ENCODE measurements around the gene EMX2.
"Not testable (repeated sequence)": the region's sequence is repeated elsewhere in the genome, so short reads cannot be mapped to it uniquely, and the experiment has no call there.

The EMX2 gene

GRCh38 chr10:117542706-117543224 is at the start of gene EMX2:
TSS of gene EMX2 (plus strand) at chr10:117542746. CDS start at chr10:117543268, 522 bp downstream.
- DNase-seq: no peak

GRCh38 chr10:117496031-117496430 is 46.5 kb upstream of the EMX2 start:
- DNase-seq: no peak

DNA sequence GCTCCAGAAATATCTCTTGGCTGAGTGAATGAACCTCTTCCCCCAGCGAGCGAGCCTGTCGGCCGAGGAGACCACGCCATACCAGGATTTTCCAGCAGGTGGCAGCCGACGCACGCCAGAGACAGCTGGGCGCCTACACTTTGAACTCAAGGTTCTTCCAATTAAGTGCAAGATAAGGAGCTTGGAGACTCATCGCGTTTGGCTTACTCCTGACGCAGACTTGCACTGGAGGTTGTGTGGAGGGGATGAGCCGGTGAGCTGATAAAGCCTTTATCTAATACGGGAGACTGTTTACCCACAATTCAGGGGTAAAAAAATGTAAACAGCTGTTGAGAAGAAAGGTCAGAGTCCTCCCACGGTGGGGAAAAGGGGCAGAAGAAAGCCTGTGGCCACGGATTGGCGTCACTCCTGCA is 45.9 kb upstream of the EMX2 start:
- peak; percentile 78 for DNase-seq

DNA sequence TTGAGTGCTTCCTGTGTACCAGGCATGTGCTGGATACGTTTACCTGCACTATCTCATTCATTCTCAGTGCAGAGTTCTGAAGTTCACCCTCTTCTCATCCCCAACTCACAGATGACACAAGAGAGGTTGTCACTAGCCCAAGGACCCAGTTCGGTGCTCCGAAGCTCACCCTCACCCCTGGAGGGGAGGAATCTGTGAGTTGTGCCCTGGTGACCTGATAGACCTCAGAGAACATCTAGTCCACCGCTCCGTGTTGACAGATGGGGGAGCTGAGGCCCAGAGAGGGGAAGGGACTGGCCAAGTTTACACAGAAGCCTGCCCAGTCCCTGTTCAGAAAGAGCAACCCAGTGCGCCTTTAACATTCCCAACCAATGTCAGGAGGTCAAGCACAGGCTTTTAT is 44.8 kb upstream of the EMX2 start:
- no peak for DNase-seq

GRCh38 chr10:117499248-117500105 is 43.1 kb upstream of the EMX2 start:
- no peak for DNase-seq

DNA sequence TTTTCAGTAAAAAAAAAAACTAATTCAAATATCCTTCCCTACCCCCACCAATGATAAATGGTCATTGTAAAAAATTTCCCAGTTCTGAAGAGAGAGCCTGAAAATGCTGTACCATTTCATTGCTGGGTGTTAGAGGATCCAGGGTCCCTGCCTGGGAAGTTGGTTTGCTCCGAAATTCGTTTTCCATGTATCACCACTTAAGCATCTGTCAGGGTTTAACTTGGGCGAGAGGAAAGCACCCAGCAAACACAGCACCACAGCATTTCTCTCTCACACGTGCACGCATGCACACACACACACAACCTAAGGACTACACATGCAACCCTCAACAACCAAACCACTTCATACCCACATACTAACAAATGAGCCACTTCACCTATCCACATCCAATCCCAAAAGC is 42.1 kb upstream of the EMX2 start:
- DNase-seq: no peak

DNA sequence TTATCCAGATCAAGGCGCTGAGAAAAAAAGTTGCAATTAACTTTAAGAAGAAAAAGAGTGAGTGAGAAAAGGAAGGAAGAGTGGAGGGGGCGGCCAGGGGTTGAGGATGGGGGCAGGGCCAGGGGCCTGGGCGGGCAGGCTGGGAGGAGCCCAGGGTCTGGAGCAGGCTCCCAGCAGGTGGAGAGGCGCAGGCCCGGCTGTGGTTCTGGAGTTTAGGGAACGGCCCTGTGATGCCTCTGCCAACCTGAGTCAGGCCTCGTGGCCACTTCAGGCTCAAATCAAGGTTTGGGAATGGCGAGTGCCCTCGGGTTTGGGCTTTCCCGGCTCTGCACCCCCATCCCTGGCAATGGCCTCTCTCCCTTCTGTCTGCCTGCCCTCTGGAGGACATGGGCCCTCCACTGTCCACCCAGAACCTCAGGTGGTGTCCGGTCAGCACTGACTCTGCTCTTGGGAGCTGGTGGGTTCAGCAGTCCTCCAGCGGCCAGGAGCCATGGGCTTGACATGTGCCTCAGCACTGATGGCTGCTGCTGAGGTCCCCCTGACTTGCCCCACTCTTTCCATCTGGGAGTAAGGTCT is 41.0 kb upstream of the EMX2 start:
- DNase-seq: no peak

DNA sequence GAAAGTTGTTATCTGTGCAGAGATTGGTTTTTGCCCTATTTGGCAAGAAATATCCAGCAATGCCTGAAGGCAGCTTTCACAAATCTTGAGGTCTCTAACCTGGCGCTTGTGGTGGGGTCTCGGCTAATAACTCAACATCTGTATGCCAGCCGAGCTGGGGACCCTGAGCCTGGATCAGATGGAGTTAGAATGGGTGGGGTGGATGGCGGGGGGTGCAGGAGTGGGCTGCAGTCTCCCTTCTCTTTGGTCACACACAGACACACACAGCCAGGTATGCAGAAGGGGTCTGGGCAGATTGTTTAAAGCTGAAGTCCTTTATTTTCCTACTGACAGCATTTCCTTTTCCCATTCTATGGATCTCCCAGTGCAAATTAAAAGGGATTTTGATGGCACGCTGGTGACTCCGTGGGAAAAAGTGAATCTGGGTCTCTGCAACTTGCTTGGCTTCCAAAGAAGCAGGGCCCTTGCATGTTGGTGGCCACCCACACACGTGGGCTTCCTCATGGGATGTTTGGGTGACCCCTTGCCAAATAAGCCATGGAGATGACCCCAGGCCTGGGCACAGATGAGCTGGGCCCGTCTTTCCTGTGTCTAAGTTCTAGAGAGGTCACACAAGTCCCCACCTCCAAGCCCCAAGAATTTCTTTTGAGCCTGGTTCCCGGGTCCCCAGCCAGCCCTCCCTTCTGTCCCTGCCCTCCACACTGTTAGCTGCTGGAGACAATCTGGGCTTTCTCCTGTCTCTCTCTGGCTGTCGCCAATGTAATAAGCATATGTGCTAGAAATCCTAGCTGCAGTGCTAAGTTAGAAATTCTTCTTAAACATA is 39.9 kb upstream of the EMX2 start:
- no peak for DNase-seq

DNA sequence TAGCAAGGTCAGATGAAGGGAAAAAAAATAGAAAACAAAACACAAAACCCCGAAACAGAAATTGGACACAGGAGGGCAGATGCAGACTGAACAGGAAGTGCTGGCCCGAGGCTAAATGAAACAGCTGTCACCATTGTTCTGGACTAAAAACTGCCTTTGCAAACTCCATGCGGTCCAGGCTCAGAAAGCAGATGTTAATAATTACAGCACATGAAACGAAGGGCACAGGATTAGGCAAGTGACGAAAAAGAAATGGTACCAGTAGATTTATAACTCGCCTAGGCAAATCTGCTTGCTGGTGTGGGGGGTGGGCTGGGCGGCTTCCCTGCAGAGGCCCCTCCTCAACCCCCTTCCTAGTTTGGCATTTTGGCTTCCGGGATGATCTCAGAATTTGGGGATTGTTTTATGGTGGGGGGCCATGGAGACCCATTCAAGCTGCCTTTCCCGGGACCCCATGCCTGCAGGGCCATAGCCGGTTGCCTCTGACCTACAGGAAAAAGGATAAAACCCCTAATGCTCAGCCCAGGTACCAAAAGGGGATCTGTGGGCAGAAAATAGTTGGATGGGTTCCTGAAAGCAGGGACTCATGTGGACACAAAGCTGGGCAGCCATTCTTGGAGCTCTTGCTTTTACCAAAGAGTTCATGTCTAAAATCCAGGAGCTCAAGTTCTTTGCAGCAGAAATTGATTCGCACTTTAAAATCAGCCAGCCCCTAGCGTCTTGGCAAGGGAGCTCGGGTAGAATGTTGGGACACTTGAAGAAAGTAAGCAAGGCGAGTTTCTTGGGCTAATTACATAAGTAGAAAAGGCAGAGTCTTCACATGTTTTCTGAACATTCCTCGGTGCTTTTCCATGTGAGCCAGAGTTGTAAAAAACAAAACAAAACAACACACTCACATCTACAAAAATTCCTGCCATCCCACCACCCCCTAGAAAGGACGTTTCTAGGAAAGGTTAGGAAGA is 39.0 kb upstream of the EMX2 start:
- DNase-seq: no peak

GRCh38 chr10:117504562-117504961 is 38.0 kb upstream of the EMX2 start:
- no peak for DNase-seq

GRCh38 chr10:117507081-117507480 is 35.5 kb upstream of the EMX2 start:
- not testable (repeated sequence) for DNase-seq

DNA sequence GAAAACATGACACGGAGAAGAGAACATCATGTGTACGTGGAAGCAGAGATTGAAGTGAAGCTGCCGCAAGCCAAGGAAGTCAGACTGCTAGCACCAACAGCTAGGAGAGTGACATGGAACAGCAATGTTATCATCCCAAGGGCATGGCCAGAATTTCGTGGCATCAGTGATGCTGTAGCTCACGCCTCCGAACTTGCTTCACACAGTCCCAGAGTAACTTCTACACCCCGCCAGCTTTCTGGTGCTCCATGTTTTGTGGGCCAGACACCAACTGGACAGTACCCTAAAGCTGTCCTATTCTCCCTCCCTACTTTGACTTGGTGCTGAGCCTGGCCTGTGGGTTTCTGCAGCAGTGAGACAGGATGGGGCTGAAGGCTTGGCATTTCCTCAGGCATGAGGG is 33.0 kb upstream of the EMX2 start:
- DNase-seq: no peak

- no peak for DNase-seq
These were observed 30.8 kb upstream of the EMX2 start for GRCh38 chr10:117511601-117512390.

DNA sequence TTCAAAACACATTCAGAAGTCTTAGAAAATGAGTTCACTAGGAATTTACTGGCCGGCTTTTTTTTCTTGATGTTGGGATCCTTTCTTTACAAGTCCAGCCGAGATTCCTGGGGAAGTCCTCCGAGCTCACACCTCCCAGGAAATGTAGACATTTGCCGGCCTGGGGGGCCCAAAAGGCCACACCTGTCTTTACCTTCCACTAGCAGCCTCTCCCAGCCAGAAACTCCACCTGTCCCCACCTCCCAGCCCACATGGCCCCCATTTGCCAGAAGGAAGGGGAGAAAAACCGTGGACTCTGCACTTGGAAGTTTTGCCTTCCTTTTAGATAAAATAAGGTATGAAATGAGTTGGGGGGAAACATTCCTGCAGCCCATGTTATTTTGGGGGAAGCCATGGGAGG is 27.6 kb upstream of the EMX2 start:
- no peak for DNase-seq

DNA sequence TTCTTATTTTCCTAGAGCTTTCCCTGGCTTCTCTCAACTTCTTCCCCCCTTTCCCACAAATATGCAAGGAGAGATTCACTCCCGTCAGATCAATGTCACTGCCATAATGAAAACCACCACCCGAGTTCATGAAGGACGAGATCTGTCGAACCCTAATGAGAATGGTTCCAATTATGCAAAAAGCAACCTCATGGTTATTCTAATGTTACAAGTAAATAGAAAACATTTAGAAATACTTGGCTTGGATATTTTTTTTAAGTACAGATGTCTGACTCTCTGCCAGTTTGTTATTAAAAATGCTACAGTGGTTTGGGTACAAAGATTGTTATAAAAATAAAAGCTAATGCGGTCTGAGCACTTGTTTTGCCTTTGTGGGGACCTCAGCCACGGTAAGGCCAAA is 25.9 kb upstream of the EMX2 start:
- no peak for DNase-seq

DNA sequence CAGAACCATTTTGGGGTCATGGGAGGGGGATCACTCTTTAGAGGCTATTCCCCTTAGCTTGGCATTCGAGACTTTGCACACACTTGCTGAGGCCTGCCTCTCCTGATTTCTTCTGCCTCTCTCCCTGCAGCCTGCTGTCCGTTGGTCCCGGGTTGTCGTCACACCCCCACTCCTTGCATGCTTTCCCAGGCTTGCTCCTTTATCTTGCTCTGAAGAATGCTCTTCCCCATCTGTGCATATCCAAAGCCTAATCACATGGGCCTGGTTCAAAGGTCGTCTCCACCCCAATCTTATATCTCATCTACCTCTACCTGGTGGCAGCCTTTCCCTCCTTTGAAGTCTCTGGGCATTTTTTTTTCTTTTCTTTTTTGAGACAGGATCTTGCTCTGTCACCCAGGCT is 24.3 kb upstream of the EMX2 start:
- no peak for DNase-seq

DNA sequence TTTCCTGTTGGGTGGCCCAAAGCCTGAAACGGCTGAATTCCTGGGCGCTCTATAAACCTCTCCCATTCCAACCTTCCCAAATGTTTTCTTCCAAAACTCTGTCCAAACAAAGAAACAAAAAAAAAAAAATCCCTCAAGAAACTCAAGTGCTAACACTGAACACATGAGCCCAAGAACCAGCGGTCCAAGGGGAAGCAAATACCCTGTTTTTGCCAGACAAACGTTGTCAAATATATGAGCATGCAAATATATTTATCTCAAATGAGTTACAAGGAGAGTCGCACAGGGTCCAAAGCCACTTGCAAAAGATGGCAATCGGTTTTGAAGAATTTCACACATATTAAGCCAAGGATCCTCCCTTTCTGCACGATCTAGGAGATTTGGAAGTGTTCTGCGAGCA is 23.3 kb upstream of the EMX2 start:
- DNase-seq: no peak

DNA sequence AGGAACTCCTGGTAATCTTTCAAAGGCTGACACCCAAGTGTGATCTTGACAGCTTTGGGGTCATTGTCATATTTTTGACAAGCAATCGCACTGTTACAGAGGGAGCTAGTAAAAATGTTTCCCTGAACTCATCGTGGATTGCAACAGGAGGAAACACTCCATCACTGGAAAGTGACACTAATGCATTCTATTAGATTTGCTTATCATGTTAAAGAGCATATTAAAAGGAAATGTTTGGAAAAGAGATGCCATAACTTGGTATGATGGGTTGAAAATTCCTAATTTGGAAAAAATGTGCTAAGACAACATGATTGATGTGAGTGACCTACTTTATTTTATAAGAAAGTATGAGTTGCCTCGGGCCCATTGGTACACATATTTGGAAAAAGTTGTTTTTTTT is 22.7 kb upstream of the EMX2 start:
- no peak for DNase-seq

DNA sequence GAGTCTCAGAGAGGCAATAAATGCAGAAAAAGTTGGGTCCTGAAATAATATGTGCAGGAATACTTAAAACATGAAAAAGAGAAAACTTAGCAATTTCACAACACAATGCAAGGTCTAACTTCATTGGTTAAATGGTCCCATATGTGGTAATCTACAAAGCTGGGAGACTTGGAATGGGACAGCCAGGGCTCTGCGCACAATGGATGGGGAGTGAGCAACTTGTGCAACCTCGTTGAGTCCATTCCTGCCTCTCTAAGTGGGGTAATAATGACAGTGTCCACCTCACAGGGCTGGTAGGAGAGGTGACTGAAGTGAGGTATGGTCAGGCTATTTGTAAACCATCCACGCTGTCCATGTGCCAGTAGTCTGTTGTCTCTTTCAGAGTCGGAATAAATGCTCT is 11.8 kb upstream of the EMX2 start:
- no peak for DNase-seq

GRCh38 chr10:117531371-117532002 is 11.1 kb upstream of the EMX2 start:
- no peak for DNase-seq

- no peak for DNase-seq
These were observed 10.6 kb upstream of the EMX2 start for GRCh38 chr10:117532003-117532385.

Measured in activated CD4-positive, CD25-positive, alpha-beta regulatory T cell treated with anti-CD3 and anti-CD28 coated beads, Interleukin-2, amount 50 U/mL, for 72 hours (primary cell).